Panc1 (cell line): ENCODE results near the gene GDI1. TPM values are rescaled to one million over a fixed set of nuclear protein-coding genes. Genes with fewer than 3 reads are reported as not detected.

ENCODE experiments used
- ATAC-seq: fragments of 200-7000 bp; cut with Tn5 transposase; 2 replicates; pipeline ENCODE4 v1.9.1; 2020; ENCODE audit warnings: mild to moderate bottlenecking, moderate library complexity
- BruUV-seq: library from RNA; stranded (reverse); fragments of 400-500 nt; replicated peaks from 2 replicates; lab custom pipeline; 2021; lab: Mats Ljungman, UMichigan
- CTCF ChIA-PET: fragments of 300-600 bp; sonication (Branson Sonifier 250); formaldehyde crosslinking; loops from one replicate; lab custom pipeline; 2022; ENCODE audit warnings: antibody characterized with exemption; lab: Charles Lee
- POLR2A ChIA-PET: fragments of 300-600 bp; sonication (Branson Sonifier 250); formaldehyde crosslinking; loops from one replicate; lab custom pipeline; 2022; ENCODE audit warnings: antibody characterized with exemption; lab: Charles Lee
- DNase-seq: peaks from one replicate; pipeline ENCODE4 v3.0.0-alpha.2; 2010; ENCODE audit warnings: low read depth, low spot score
- H3K27ac ChIP-seq: 2 replicates; pipeline ENCODE4 v1.5.1; 2011; ENCODE audit warnings: mild to moderate bottlenecking, low read length, inconsistent platforms
- H3K27me3 ChIP-seq: fragments of 200-500 bp; sonication (Bioruptor generic); 2 replicates; pipeline ENCODE4 v1.6.0; 2014; ENCODE audit warnings: low read length, inconsistent platforms; ENCODE audit not compliant: control insufficient read depth, insufficient read depth
- H3K36me3 ChIP-seq: fragments of 200-500 bp; sonication (Bioruptor generic); 2 replicates; pipeline ENCODE4 v1.5.1; 2014; ENCODE audit warnings: inconsistent platforms, mild to moderate bottlenecking, low read length, moderate library complexity; ENCODE audit not compliant: control insufficient read depth, insufficient read depth
- H3K4me1 ChIP-seq: 2 replicates; pipeline ENCODE4 v1.5.1; 2011; ENCODE audit warnings: inconsistent platforms, mild to moderate bottlenecking, low read length, moderate library complexity; ENCODE audit not compliant: control insufficient read depth, insufficient read depth
- H3K4me3 ChIP-seq, 2 experiments: 2 replicates each; pipeline ENCODE4 v1.5.1; 2011 to 2012; ENCODE audit warnings: low read depth in 2 of 2, low read length in 2 of 2, mild to moderate bottlenecking in 2 of 2, inconsistent platforms in 1 of 2, moderate library complexity in 1 of 2
- H3K9me3 ChIP-seq: fragments of 200-500 bp; sonication (Bioruptor generic); 2 replicates; pipeline ENCODE4 v1.5.1; 2014; ENCODE audit warnings: low read depth, mild to moderate bottlenecking, inconsistent platforms, low read length, moderate library complexity; ENCODE audit not compliant: control insufficient read depth, insufficient read depth
- CTCF ChIP-seq: fragments of 450-650 bp; IDR thresholded peaks from 2 replicates; pipeline ENCODE4 v1.5.1; 2017; ENCODE audit warnings: mild to moderate bottlenecking
- POLR2AphosphoS5 ChIP-seq: IDR thresholded peaks from 2 replicates; pipeline ENCODE4 v1.6.1; 2012; ENCODE audit warnings: mild to moderate bottlenecking, low read depth, low read length, moderate library complexity
- SIN3A ChIP-seq: IDR thresholded peaks from 2 replicates; pipeline ENCODE4 v1.6.1; 2012; ENCODE audit warnings: low read depth, mild to moderate bottlenecking, low read length, moderate library complexity, borderline replicate concordance; ENCODE audit not compliant: insufficient read depth
- TCF7L2 ChIP-seq: IDR thresholded peaks from 2 replicates; pipeline ENCODE4 v1.6.1; 2011; ENCODE audit warnings: mild to moderate bottlenecking, low read depth, low read length, inconsistent platforms
- in situ Hi-C: cut with HindIII; loops from 2 replicates; pipeline ENCODE4 v1.10.0; 2016; ENCODE audit warnings: low sequenced_read_pairs, low pct_unique_long_range_greater_than_20kb
- intact Hi-C: fragments of 100-400 bp; cut with micrococcal nuclease; formaldehyde crosslinking; loops from one replicate; pipeline ENCODE4 v1.10.0; 2022; ENCODE audit not compliant: unreplicated experiment
- total RNA-seq: library from RNA; stranded (reverse); gene quantifications from one replicate; pipeline ENCODE4 v1.2.1, GENCODE V29; 2021; ENCODE audit not compliant: unreplicated experiment
- TF ChIP-seq, protein P1 (sequence below), 2 experiments: IDR thresholded peaks; 2 replicates each; pipeline ENCODE4 v1.6.1; 2011 to 2012; ENCODE audit warnings: low read depth in 2 of 2, control low read depth in 1 of 2, low read length in 1 of 2, mild to moderate bottlenecking in 1 of 2, moderate library complexity in 1 of 2; ENCODE audit not compliant: insufficient read depth in 1 of 2

GDI1 gene
- total RNA-seq, 1 experiment from 2014 or later: 317 TPM

GRCh38 chrX:154464806-154465365 lies 27.9 kb downstream of the GDI1 start:
- H3K27ac ChIP-seq: no peak overlapping the region
- TF ChIP-seq TCF7L2 (no peak), SIN3A (no peak), POLR2AphosphoS5 (no peak), CTCF (no peak)
- TF ChIP-seq, protein P1, sequence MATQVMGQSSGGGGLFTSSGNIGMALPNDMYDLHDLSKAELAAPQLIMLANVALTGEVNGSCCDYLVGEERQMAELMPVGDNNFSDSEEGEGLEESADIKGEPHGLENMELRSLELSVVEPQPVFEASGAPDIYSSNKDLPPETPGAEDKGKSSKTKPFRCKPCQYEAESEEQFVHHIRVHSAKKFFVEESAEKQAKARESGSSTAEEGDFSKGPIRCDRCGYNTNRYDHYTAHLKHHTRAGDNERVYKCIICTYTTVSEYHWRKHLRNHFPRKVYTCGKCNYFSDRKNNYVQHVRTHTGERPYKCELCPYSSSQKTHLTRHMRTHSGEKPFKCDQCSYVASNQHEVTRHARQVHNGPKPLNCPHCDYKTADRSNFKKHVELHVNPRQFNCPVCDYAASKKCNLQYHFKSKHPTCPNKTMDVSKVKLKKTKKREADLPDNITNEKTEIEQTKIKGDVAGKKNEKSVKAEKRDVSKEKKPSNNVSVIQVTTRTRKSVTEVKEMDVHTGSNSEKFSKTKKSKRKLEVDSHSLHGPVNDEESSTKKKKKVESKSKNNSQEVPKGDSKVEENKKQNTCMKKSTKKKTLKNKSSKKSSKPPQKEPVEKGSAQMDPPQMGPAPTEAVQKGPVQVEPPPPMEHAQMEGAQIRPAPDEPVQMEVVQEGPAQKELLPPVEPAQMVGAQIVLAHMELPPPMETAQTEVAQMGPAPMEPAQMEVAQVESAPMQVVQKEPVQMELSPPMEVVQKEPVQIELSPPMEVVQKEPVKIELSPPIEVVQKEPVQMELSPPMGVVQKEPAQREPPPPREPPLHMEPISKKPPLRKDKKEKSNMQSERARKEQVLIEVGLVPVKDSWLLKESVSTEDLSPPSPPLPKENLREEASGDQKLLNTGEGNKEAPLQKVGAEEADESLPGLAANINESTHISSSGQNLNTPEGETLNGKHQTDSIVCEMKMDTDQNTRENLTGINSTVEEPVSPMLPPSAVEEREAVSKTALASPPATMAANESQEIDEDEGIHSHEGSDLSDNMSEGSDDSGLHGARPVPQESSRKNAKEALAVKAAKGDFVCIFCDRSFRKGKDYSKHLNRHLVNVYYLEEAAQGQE (IDR thresholded peaks at IDR 0.05; ENCODE audit: insufficient read depth in 1 of 2, low read depth in 2 of 2, low read length in 1 of 2): no peak
- no peaks in the 10 kb centered on the region for H3K9me3 ChIP-seq
- POLR2A ChIA-PET: no interaction called here
- H3K27me3 ChIP-seq: no peaks in the 10 kb centered on the region
- ATAC-seq: no peak
- CTCF ChIA-PET: no interaction called here
- H3K4me3 ChIP-seq: no peak overlapping the region
- DNase-seq: no peak
- BruUV-seq: no TSS peak
- in situ Hi-C loops (no loop called here), intact Hi-C loops (no loop called here)
- no peaks in the 10 kb centered on the region for H3K36me3 ChIP-seq
- peaks cover 1% of the 10 kb centered on the region for H3K4me1 ChIP-seq

DNA sequence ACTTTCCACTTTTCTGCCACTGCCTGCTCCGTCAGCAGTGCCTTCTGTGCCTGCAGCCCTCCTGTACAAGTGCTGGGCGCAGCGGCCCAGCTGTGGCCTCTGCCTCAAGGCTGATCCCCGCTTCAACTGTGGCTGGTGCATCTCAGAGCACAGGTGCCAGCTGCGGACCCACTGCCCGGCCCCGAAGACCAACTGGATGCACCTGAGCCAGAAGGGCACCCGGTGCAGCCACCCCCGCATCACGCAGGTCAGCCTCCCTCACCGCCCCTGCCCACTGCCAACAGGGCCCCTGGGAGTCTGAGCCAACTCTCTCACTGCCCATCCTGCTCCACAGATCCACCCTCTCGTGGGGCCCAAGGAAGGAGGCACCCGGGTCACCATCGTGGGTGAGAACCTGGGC lies 28.6 kb downstream of the GDI1 start:
- CTCF ChIA-PET: no interaction called here
- intact Hi-C loops (no loop called here), in situ Hi-C loops (no loop called here)
- H3K27me3 ChIP-seq: no peaks in the 10 kb centered on the region
- TF ChIP-seq CTCF (no peak), POLR2AphosphoS5 (no peak), SIN3A (no peak), TCF7L2 (no peak)
- TF ChIP-seq, protein P1 (IDR thresholded peaks at IDR 0.05; ENCODE audit: insufficient read depth in 1 of 2, low read depth in 2 of 2, low read length in 1 of 2): no peak
- no peak overlapping the region for H3K27ac ChIP-seq
- POLR2A ChIA-PET: no interaction called here
- H3K9me3 ChIP-seq: no peaks in the 10 kb centered on the region
- no peaks in the 10 kb centered on the region for H3K36me3 ChIP-seq
- no TSS peak for BruUV-seq
- DNase-seq (no peak), ATAC-seq (no peak)
- H3K4me3 ChIP-seq: no peak overlapping the region
- no peaks in the 10 kb centered on the region for H3K4me1 ChIP-seq
